ENCODE results near the gene NCS1.

Gene NCS1

GRCh38 chr9:130143279-130143893 lies 28.8 kb upstream of the NCS1 start:
- TF ChIP-seq CEBPB (IDR thresholded peaks at IDR 0.05): no peak
- TF ChIP-seq REST (IDR thresholded peaks at IDR 0.05; ENCODE audit: low read depth): no peak
- TF ChIP-seq ZBTB7A (IDR thresholded peaks at IDR 0.05; ENCODE audit: low read depth): no peak
- no peak for TF ChIP-seq CREB1 (IDR thresholded peaks at IDR 0.05; ENCODE audit: low read depth)
- TF ChIP-seq TCF12 (IDR thresholded peaks at IDR 0.05; ENCODE audit: low read depth): no peak
- no peak for TF ChIP-seq TEAD4 (IDR thresholded peaks at IDR 0.05)
- TF ChIP-seq RAD21 (IDR thresholded peaks at IDR 0.05; ENCODE audit: low read depth): no peak
- no peak for TF ChIP-seq YY1 (IDR thresholded peaks at IDR 0.05; ENCODE audit: low read depth)
- TF ChIP-seq FOXM1 (IDR thresholded peaks at IDR 0.05; ENCODE audit: borderline replicate concordance, low read depth): no peak
- no peak for TF ChIP-seq NFIC (IDR thresholded peaks at IDR 0.05)
- no peak for TF ChIP-seq USF1 (IDR thresholded peaks at IDR 0.05)
- TF ChIP-seq TAF1 (IDR thresholded peaks at IDR 0.05; ENCODE audit: low read depth): no peak
- no peak for TF ChIP-seq EGR1 (IDR thresholded peaks at IDR 0.05)
- no peak for TF ChIP-seq MAX (IDR thresholded peaks at IDR 0.05)
- TF ChIP-seq EP300 (IDR thresholded peaks at IDR 0.05; ENCODE audit: borderline replicate concordance): no peak

GRCh38 chr9:130143958-130144366 lies 28.2 kb upstream of the NCS1 start:
- TF ChIP-seq NFIC (IDR thresholded peaks at IDR 0.05): no peak
- no peak for TF ChIP-seq TAF1 (IDR thresholded peaks at IDR 0.05; ENCODE audit: low read depth)
- TF ChIP-seq EP300 (IDR thresholded peaks at IDR 0.05; ENCODE audit: borderline replicate concordance): no peak
- no peak for TF ChIP-seq MAX (IDR thresholded peaks at IDR 0.05)
- TF ChIP-seq EGR1 (IDR thresholded peaks at IDR 0.05): no peak
- no peak for TF ChIP-seq USF1 (IDR thresholded peaks at IDR 0.05)
- TF ChIP-seq TEAD4 (IDR thresholded peaks at IDR 0.05): no peak
- TF ChIP-seq TCF12 (IDR thresholded peaks at IDR 0.05; ENCODE audit: low read depth): no peak
- no peak for TF ChIP-seq RAD21 (IDR thresholded peaks at IDR 0.05; ENCODE audit: low read depth)
- TF ChIP-seq REST (IDR thresholded peaks at IDR 0.05; ENCODE audit: low read depth): no peak
- no peak for TF ChIP-seq CREB1 (IDR thresholded peaks at IDR 0.05; ENCODE audit: low read depth)
- no peak for TF ChIP-seq CEBPB (IDR thresholded peaks at IDR 0.05)
- TF ChIP-seq YY1 (IDR thresholded peaks at IDR 0.05; ENCODE audit: low read depth): no peak
- TF ChIP-seq FOXM1 (IDR thresholded peaks at IDR 0.05; ENCODE audit: borderline replicate concordance, low read depth): no peak
- TF ChIP-seq ZBTB7A (IDR thresholded peaks at IDR 0.05; ENCODE audit: low read depth): no peak

GRCh38 chr9:130144703-130145102 lies 27.5 kb upstream of the NCS1 start:
- TF ChIP-seq TEAD4 (IDR thresholded peaks at IDR 0.05) (no peak), TCF12 (IDR thresholded peaks at IDR 0.05; ENCODE audit: low read depth) (no peak), CEBPB (IDR thresholded peaks at IDR 0.05) (no peak), FOXM1 (IDR thresholded peaks at IDR 0.05; ENCODE audit: borderline replicate concordance, low read depth) (no peak), EP300 (IDR thresholded peaks at IDR 0.05; ENCODE audit: borderline replicate concordance) (no peak), USF1 (IDR thresholded peaks at IDR 0.05) (no peak), RAD21 (IDR thresholded peaks at IDR 0.05; ENCODE audit: low read depth) (no peak), EGR1 (IDR thresholded peaks at IDR 0.05) (no peak), REST (IDR thresholded peaks at IDR 0.05; ENCODE audit: low read depth) (no peak), CREB1 (IDR thresholded peaks at IDR 0.05; ENCODE audit: low read depth) (no peak)

- TF ChIP-seq USF1 (IDR thresholded peaks at IDR 0.05) (no peak), CREB1 (IDR thresholded peaks at IDR 0.05; ENCODE audit: low read depth) (no peak), ZBTB7A (IDR thresholded peaks at IDR 0.05; ENCODE audit: low read depth) (no peak), YY1 (IDR thresholded peaks at IDR 0.05; ENCODE audit: low read depth) (no peak)
Observed at GRCh38 chr9:130145658-130146057, 26.5 kb upstream of the NCS1 start.

All from Ishikawa (cell line).